GM11168 (cell line): Measurements from ENCODE around the gene CORO6.
"Not testable (repeated sequence)": the region's sequence is repeated elsewhere in the genome, so short reads cannot be mapped to it uniquely, and the experiment has no call there.

ENCODE experiments used
- in situ Hi-C: fragments of 300-500 bp; cut with MboI; formaldehyde crosslinking; loops from one replicate; pipeline ENCODE4 v1.12.0; 2022; ENCODE audit warnings: low sequenced_read_pairs; ENCODE audit not compliant: unreplicated experiment

The CORO6 gene

DNA sequence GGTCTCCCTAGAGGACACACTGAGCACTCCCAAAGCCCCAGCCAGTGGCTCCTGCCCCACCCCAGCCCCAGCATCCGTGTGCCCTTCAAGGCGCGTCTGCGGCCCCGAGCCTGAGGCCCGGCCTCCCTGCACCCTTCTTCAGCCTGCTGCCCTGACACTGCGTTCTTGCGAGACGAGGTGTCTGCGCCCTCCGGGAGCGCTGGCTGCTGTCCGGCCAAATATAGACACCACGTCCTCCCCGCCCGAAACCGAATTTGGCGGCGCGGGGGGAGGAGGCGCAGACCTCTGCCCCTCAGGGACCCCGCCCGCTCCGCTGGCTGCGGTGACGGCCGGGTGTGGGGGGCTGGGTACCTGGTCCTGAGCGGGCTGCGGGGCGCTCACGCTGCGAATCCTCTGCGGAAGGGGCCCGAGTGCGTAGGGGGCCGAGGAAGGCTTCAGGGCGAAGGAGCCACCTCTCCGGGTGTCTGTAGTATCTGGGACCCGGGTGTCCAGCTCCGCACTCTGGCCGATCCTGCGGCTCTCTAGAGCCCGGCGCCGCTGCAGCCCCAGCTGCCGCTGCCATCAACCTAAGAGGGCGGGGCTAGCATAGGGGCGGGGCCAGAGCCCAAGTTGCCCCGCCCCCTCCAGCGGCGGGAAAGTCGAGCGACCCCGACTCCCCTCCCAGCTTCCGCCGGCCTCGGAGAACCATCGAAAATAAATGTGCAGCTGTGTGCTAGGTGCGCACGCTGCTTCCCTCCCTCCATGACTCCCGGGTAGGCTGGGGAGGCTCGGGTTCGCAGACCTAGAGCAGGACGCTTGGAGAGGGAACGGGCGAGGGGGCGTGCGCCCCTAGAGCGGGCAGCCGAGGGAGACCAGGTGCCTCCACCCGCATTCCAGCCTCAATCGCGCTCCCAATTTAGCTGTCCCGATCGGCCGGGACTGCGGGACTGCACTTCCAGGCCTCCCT, at the start of gene CORO6:
CORO6 (minus strand) TSS at position 576 of the 946 bp plus-strand sequence. CDS start 1,491 bp downstream, outside the sequence.
- in situ Hi-C loops, result no loop called here

- in situ Hi-C loops, result no loop called here
Observed at GRCh38 chr17:29671661-29672060, 48.9 kb upstream of the CORO6 start.

GRCh38 chr17:29669266-29669665, 46.6 kb upstream of the CORO6 start:
- in situ Hi-C loops, result no loop called here

DNA sequence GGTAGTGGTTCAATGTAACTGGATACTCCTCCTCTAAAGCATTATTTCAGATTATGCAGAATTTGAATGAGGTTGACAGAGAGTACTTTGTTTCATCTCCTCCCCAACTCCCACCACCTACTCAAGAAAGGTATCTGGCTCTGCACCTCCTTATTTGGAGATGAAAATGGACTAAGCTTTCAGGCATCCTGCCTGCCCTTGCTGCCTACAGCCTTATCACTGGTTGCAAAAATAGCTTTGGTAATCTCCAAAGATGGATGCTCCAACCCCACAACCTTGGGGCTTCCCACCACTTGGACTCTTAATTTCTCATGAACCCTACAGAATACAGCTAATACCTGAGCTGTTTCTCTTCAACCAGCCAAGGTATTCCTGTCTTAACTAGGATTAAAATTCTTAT, 45.3 kb upstream of the CORO6 start:
- in situ Hi-C loops, result no loop called here

DNA sequence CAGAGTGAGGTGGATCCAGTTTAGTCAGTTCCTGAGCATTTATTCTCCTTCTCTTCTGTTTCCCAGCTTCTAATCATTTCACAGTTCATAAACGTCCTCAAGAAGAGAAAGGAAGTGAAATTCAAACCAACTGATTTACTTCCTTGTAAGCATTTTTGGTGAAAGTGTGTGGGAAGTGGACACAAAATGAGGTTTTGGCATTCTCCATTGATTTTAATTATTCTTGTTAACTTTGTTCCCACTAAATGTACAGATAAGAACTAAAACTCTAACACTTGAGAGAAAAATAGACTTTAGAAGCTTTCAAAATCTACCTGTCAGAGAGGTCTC, 42.7 kb upstream of the CORO6 start:
- in situ Hi-C loops, result no loop called here

DNA sequence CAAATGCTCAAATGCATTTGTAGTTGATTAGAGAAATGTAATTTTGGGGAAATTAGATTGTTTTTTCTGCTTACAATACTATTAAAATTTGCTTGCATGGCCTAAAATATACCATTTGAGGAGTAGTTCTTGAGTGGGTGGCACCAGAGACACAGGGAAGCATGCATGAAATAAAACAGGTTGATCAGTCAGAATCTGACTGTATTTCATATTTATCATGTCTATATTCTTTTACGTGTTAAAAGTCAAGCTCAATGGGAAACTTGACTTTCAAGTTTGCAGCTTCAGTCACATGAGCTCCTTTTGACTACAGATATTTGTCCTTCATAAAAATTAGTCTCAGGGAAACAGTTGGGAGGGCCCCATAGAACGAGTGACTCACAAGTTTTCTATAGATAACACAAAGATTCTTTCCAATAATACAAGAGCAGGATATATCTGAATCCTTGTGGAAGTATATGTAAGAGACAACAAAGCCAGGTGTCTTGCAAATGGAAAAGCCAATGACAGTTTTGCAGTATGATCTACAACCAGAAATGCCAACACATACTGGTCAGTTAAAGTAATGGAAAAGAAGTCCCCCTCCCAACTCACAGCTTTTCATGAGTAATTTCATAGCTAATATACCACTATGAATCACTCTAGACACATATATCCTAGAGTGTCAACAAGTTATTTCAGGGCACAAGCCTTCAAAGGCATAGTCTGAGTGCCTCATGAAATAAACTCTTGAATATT, 42.2 kb upstream of the CORO6 start:
- in situ Hi-C loops, result no loop called here

GRCh38 chr17:29663155-29663554, 40.4 kb upstream of the CORO6 start:
- in situ Hi-C loops, result no loop called here

DNA sequence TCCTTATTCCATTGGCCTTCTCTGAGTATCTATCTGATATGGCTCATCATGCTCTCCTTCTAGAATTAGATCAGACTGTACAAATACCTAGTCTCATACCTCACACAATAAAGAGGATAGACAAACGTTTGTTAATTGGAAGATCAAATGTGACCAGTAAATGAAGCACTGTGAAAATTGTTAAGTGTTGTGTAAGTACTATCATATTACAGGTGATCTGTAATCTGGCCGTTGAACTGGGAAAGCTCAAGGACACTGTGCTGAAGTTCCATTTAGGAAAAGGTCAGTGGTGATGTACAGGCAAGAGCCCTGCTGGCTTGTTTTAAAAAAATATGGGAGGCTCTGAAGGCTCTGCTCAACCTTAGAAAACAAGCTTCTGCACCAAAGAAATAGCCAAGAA, 38.5 kb upstream of the CORO6 start:
- in situ Hi-C loops, result no loop called here

- in situ Hi-C loops, result no loop called here
Observed at GRCh38 chr17:29659155-29659554, 36.4 kb upstream of the CORO6 start.

DNA sequence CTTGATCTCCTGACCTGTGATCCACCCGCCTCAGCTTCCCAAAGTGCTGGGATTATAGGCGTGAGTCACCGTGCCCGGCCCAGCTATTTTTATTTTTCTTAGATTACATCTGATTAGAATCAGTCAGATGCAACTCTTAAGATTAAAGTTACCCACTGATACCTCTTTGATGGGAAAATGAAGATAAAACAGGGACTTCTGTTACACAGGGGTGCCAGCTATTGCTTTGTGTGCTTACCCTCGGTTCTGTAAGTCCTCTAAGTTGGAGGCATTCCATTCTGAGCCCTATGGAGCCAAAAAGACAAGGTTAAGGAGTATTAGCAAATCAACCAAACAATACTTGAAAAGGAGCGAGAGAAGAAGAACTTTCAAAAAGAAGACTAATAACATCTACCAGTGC, 32.6 kb upstream of the CORO6 start:
- in situ Hi-C loops, result no loop called here

DNA sequence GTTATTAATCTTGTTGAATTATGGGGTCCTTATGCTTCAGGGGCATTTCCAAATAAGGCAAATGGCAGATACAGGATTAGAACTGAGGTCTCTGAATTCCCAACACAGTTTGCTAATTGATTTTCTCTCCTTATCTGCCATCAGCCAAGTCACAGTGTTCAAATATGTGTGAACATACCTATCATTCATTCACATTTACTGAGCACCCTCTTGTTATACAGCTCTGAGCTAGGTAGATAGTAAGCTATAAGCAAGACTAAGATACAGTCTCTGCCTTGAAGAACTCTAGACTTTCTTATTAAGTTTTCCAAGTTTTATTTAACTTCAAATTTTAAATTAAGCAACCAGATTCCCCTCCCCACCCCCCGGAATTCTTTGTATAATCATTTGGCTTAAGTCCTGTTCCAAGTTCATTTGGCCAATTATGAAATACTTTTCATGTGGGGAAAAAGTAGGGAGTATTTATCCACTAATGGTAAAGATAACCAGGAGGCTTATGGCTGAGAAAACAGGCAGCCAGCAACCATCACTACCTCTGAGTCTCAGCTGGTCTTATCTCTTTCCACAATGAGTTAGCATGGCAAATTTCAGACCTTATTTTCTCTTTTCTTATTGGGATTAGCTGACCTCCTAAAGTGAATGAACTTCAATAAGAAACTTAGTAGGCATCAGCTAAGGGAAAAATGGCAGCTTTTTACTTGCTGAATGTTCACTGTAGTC, 31.4 kb upstream of the CORO6 start:
- in situ Hi-C loops, result no loop called here

- in situ Hi-C loops, result no loop called here
Observed at GRCh38 chr17:29652976-29653375, 30.3 kb upstream of the CORO6 start.

- in situ Hi-C loops, result not testable (repeated sequence)
Observed at GRCh38 chr17:29651913-29652312, 29.2 kb upstream of the CORO6 start.

DNA sequence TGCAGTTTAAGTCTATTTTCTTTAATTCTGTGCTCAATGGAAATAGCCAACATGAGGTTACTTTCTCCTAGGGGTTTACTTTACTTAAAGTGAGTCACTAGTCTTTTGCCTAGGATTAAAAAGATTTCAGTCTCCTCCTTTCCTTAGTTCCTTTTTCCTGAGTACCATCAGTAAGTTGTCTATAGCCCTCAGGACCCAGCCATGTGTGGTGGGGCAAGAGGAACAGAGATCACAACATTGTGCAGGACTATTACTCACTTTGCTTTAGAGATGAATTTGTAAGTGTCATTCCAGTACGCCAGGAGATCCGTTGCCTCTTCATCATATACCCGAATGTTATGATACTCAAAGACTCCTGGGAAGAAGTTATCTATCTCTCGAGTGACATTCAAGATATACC, 27.7 kb upstream of the CORO6 start:
- in situ Hi-C loops, result no loop called here

DNA sequence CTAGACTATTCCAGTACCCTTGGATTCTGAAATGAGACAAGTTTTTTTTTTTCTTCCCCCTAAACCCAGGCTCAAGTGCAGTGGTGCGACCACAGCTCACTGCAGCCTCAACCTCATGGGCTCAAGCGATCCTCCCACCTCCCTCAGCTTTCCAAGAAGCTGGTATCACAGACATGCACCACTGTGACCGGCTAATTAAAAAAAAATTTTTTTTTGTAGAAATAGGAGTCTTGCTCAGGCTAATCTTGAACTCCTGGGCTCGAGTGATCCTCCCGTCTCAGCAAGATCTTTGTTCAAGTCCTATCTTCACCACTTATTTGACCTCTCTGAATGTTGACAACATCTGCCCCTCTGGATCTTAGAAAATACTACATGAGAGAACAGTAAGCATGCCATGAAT, 26.6 kb upstream of the CORO6 start:
- in situ Hi-C loops, result loop anchor here (10.0 to 25.0 kb wide), 2 partner anchors 125 to 288 kb away; partner anchors contain the start of genes EFCAB5 and SSH2

DNA sequence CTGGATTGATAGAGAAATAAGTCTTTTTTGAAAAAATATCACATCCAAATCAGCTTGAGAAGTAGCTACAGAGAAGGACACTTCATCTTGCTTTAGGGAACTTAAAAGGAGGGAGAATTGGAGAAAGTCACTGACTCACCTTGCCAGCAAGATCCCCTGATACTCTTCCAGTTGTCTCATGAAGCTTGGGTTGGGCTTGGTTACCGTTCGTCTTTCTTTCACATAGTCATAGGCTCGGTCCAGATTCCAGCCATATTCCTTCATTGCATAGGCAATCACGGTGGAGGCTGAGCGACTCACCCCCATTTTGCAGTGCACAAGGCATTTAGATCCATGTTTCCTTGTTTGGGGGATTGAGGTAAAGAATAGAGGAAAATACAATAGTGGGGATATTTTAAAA, 25.3 kb upstream of the CORO6 start:
- in situ Hi-C loops, result loop anchor here (10.0 to 25.0 kb wide), 2 partner anchors 127 to 289 kb away; partner anchors contain the start of genes EFCAB5 and SSH2

DNA sequence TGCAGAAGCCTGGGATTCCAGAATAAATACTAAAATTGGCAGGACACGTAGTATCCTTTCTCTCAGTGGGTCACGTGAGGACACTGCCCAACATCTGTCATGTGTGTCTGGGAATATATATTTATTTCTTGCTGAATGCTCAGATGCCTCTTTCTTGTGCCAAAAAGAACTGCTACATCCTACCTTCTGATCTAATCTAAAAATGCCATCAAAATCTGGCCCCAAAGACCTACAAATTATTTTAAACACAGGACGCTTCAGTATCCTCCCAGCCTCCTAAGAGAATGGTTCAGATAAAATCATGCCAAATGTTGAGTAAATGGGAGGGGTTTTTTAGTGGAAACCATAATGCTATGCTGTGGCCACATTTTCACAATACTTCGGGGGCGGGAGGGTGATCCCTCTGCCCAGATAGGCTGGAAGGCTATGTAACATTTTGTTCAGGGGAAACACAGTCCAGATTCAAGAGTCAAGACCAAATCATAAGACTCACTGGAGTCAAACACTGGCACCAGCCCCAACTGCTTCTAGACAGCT, 22.9 kb upstream of the CORO6 start:
- in situ Hi-C loops, result loop anchor here (10.0 to 25.0 kb wide), 2 partner anchors 129 to 292 kb away; partner anchors contain the start of genes EFCAB5 and SSH2

GRCh38 chr17:29643817-29644160, 21.1 kb upstream of the CORO6 start:
- in situ Hi-C loops, result loop anchor here (10.0 to 25.0 kb wide), 2 partner anchors 131 to 294 kb away; partner anchors contain the start of genes EFCAB5 and SSH2

- in situ Hi-C loops, result loop anchor here (10.0 to 25.0 kb wide), 2 partner anchors 133 to 295 kb away; partner anchors contain the start of genes EFCAB5 and SSH2
Observed at GRCh38 chr17:29642171-29642611, 19.5 kb upstream of the CORO6 start.
